Neural crest cell (in vitro differentiated cells): ENCODE data around the gene CYLD. TPM values are rescaled to one million over a fixed set of nuclear protein-coding genes. Genes with fewer than 3 reads are reported as not detected.

Experiments used
- DNase-seq: peaks from one replicate; pipeline ENCODE4 v3.0.0; 2021; ENCODE audit warnings: low read depth, mixed read lengths, low spot score
- H3K27ac Mint-ChIP-seq: one replicate; pipeline ENCODE4 v1.8.0; 2021; ENCODE audit warnings: mild to moderate bottlenecking, mixed read lengths; ENCODE audit not compliant: unreplicated experiment
- H3K27me3 Mint-ChIP-seq: 2 replicates; pipeline ENCODE4 v1.8.0; 2021; ENCODE audit warnings: low read depth, mild to moderate bottlenecking, mixed read lengths
- H3K36me3 Mint-ChIP-seq: 2 replicates; pipeline ENCODE4 v1.8.0; 2021; ENCODE audit warnings: low read depth, mild to moderate bottlenecking, mixed read lengths
- H3K4me1 Mint-ChIP-seq: 2 replicates; pipeline ENCODE4 v1.8.0; 2021; ENCODE audit warnings: mixed read lengths
- H3K4me3 Mint-ChIP-seq: one replicate; pipeline ENCODE4 v1.8.0; 2021; ENCODE audit warnings: mild to moderate bottlenecking, mixed read lengths
- H3K9me3 Mint-ChIP-seq: 2 replicates; pipeline ENCODE4 v1.8.0; 2021; ENCODE audit warnings: mixed read lengths
- CTCF ChIP-seq: fragments of 200-600 bp; sonication (generic); conservative IDR thresholded peaks from 2 replicates; pipeline ENCODE4 v1.5.0; 2021; ENCODE audit warnings: antibody characterized with exemption, mild to moderate bottlenecking
- total RNA-seq: library from RNA; stranded (reverse); gene quantifications from 2 replicates; pipeline ENCODE4 v1.2.1, GENCODE V29; 2021

The CYLD gene
- total RNA-seq, 1 donor from 2014 or later, result 10.1 TPM

GRCh38 chr16:50712956-50713355 lies 28.9 kb upstream of the CYLD start:
- H3K4me1 Mint-ChIP-seq, result peaks cover 24% of the 10 kb centered on the region
- H3K9me3 Mint-ChIP-seq, result no peaks in the 10 kb centered on the region
- no peak overlapping the region for H3K27ac Mint-ChIP-seq
- no peaks in the 10 kb centered on the region for H3K27me3 Mint-ChIP-seq
- no peak for DNase-seq
- TF ChIP-seq CTCF, result no peak
- H3K4me3 Mint-ChIP-seq, result no peak overlapping the region
- no peaks in the 10 kb centered on the region for H3K36me3 Mint-ChIP-seq

- no peaks in the 10 kb centered on the region for H3K36me3 Mint-ChIP-seq
- no peak for DNase-seq
Measured at GRCh38 chr16:50717091-50717490, 24.8 kb upstream of the CYLD start.

GRCh38 chr16:50717494-50717893 lies 24.4 kb upstream of the CYLD start:
- Mint-ChIP-seq H3K27me3 (no peaks in the 10 kb centered on the region), H3K4me3 (peak overlapping the region; percentile 56), H3K9me3 (no peaks in the 10 kb centered on the region), H3K4me1 (peaks cover 26% of the 10 kb centered on the region), H3K36me3 (no peaks in the 10 kb centered on the region), H3K27ac (peak overlapping the region; percentile 94)
- no peak for DNase-seq
- TF ChIP-seq CTCF, result no peak

More at GRCh38 chr16:50717091-50717490, 24.8 kb upstream of the CYLD start:
- Mint-ChIP-seq H3K27me3 (no peaks in the 10 kb centered on the region), H3K4me1 (peaks cover 28% of the 10 kb centered on the region), H3K9me3 (no peaks in the 10 kb centered on the region), H3K4me3 (peak overlapping the region; percentile 56), H3K27ac (peak overlapping the region; percentile 94)
- TF ChIP-seq CTCF, result no peak

- no peak overlapping the region for H3K4me3 Mint-ChIP-seq
Measured at GRCh38 chr16:50718061-50718760, 23.7 kb upstream of the CYLD start.

GRCh38 chr16:50718761-50719400 lies 23.0 kb upstream of the CYLD start:
- H3K4me1 Mint-ChIP-seq, result peaks cover 24% of the 10 kb centered on the region
- H3K9me3 Mint-ChIP-seq, result peaks cover under 1% of the 10 kb centered on the region
- TF ChIP-seq CTCF, result no peak
- DNase-seq, result no peak
- H3K4me3 Mint-ChIP-seq, result no peak overlapping the region
- no peak overlapping the region for H3K27ac Mint-ChIP-seq
- H3K36me3 Mint-ChIP-seq, result no peaks in the 10 kb centered on the region
- no peaks in the 10 kb centered on the region for H3K27me3 Mint-ChIP-seq

More at GRCh38 chr16:50718061-50718760, 23.7 kb upstream of the CYLD start:
- Mint-ChIP-seq H3K4me1 (peaks cover 24% of the 10 kb centered on the region), H3K27ac (no peak overlapping the region), H3K27me3 (no peaks in the 10 kb centered on the region), H3K36me3 (no peaks in the 10 kb centered on the region), H3K9me3 (no peaks in the 10 kb centered on the region)
- DNase-seq, result no peak
- no peak for TF ChIP-seq CTCF
